ENCODE measurements around the gene CFAP69. TPM values are rescaled to one million over a fixed set of nuclear protein-coding genes. Genes with fewer than 3 reads are reported as not detected.

The CFAP69 gene
- total and polyA plus RNA-seq, 2 of the 8 experiments (the other 6 are each of a cell fraction or from before 2014, with no cell fraction given), result 1.00 to 3.8 TPM

- TF ChIP-seq MAX (IDR thresholded peaks at IDR 0.05) (no peak), TAF1 (IDR thresholded peaks at IDR 0.05; ENCODE audit: low read depth, low read length) (no peak), ASH2L (IDR thresholded peaks at IDR 0.05; ENCODE audit: low read length) (no peak), CREB1 (IDR thresholded peaks at IDR 0.05) (no peak), SAP30 (IDR thresholded peaks at IDR 0.05; ENCODE audit: insufficient read depth, insufficient replicate concordance, low read length) (no peak), CEBPB (IDR thresholded peaks at IDR 0.05; ENCODE audit: low read depth, low read length) (no peak), RFX5 (IDR thresholded peaks at IDR 0.05; ENCODE audit: borderline replicate concordance, low read depth, low read length) (no peak)
Observed at GRCh38 chr7:90269163-90269562, 24.2 kb downstream of the CFAP69 start (continued).
